ENCODE measurements around the gene WDR86. TPM values are rescaled to one million over a fixed set of nuclear protein-coding genes. Genes with fewer than 3 reads are reported as not detected.

Gene WDR86
- total and polyA plus RNA-seq, 2 experiments from 2014 or later, result 9.1 to 59.1 TPM

GRCh38 chr7:151338809-151339208, 71.0 kb downstream of the WDR86 start:
- peaks cover 19% of the 10 kb centered on the region for H3K79me2 ChIP-seq (replicated peaks; ENCODE audit: insufficient read depth)
- no peaks in the 10 kb centered on the region for H3K27me3 ChIP-seq (ENCODE audit: insufficient read depth)
- ATAC-seq (no peak), DNase-seq (ENCODE audit: low spot score) (no peak)
- TF ChIP-seq, protein P1, sequence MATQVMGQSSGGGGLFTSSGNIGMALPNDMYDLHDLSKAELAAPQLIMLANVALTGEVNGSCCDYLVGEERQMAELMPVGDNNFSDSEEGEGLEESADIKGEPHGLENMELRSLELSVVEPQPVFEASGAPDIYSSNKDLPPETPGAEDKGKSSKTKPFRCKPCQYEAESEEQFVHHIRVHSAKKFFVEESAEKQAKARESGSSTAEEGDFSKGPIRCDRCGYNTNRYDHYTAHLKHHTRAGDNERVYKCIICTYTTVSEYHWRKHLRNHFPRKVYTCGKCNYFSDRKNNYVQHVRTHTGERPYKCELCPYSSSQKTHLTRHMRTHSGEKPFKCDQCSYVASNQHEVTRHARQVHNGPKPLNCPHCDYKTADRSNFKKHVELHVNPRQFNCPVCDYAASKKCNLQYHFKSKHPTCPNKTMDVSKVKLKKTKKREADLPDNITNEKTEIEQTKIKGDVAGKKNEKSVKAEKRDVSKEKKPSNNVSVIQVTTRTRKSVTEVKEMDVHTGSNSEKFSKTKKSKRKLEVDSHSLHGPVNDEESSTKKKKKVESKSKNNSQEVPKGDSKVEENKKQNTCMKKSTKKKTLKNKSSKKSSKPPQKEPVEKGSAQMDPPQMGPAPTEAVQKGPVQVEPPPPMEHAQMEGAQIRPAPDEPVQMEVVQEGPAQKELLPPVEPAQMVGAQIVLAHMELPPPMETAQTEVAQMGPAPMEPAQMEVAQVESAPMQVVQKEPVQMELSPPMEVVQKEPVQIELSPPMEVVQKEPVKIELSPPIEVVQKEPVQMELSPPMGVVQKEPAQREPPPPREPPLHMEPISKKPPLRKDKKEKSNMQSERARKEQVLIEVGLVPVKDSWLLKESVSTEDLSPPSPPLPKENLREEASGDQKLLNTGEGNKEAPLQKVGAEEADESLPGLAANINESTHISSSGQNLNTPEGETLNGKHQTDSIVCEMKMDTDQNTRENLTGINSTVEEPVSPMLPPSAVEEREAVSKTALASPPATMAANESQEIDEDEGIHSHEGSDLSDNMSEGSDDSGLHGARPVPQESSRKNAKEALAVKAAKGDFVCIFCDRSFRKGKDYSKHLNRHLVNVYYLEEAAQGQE (IDR thresholded peaks at IDR 0.05; ENCODE audit: unreplicated experiment), result no peak
- TF ChIP-seq JUNB (IDR thresholded peaks at IDR 0.05; ENCODE audit: unreplicated experiment) (no peak), ZNF331 (CRISPR knock-in tag; IDR thresholded peaks at IDR 0.05; ENCODE audit: low read depth) (no peak), ZNF462 (CRISPR knock-in tag; IDR thresholded peaks at IDR 0.05) (no peak), NANOG (IDR thresholded peaks at IDR 0.05; ENCODE audit: borderline replicate concordance) (no peak), CREB1 (CRISPR knock-in tag; IDR thresholded peaks at IDR 0.05; ENCODE audit: low read depth) (no peak), ZNF114 (CRISPR knock-in tag; IDR thresholded peaks at IDR 0.05) (no peak), EZH2phosphoT487 (IDR thresholded peaks at IDR 0.05; ENCODE audit: unreplicated experiment) (no peak), POLR2AphosphoS5 (IDR thresholded peaks at IDR 0.05; ENCODE audit: low read depth) (no peak), EZH2 (IDR thresholded peaks at IDR 0.05; ENCODE audit: low read depth, unreplicated experiment) (no peak), STAT1 (IDR thresholded peaks at IDR 0.05; ENCODE audit: unreplicated experiment) (no peak)
- TF ChIP-seq, protein P2, sequence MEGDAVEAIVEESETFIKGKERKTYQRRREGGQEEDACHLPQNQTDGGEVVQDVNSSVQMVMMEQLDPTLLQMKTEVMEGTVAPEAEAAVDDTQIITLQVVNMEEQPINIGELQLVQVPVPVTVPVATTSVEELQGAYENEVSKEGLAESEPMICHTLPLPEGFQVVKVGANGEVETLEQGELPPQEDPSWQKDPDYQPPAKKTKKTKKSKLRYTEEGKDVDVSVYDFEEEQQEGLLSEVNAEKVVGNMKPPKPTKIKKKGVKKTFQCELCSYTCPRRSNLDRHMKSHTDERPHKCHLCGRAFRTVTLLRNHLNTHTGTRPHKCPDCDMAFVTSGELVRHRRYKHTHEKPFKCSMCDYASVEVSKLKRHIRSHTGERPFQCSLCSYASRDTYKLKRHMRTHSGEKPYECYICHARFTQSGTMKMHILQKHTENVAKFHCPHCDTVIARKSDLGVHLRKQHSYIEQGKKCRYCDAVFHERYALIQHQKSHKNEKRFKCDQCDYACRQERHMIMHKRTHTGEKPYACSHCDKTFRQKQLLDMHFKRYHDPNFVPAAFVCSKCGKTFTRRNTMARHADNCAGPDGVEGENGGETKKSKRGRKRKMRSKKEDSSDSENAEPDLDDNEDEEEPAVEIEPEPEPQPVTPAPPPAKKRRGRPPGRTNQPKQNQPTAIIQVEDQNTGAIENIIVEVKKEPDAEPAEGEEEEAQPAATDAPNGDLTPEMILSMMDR (conservative IDR thresholded peaks at IDR 0.05; ENCODE audit: low read depth in 2 of 2), result no peak
- TF ChIP-seq, protein P3, sequence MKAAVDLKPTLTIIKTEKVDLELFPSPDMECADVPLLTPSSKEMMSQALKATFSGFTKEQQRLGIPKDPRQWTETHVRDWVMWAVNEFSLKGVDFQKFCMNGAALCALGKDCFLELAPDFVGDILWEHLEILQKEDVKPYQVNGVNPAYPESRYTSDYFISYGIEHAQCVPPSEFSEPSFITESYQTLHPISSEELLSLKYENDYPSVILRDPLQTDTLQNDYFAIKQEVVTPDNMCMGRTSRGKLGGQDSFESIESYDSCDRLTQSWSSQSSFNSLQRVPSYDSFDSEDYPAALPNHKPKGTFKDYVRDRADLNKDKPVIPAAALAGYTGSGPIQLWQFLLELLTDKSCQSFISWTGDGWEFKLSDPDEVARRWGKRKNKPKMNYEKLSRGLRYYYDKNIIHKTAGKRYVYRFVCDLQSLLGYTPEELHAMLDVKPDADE (IDR thresholded peaks at IDR 0.05), result no peak
- no peaks in the 10 kb centered on the region for H3K36me3 ChIP-seq (ENCODE audit: insufficient read depth)
- H3K9me3 Mint-ChIP-seq, result no peaks in the 10 kb centered on the region; the same call in 1 of the 3 replicates
- no peak overlapping the region for H3K4me2 ChIP-seq
- H3K4me3 Mint-ChIP-seq, result no peak overlapping the region
- peaks cover 4% of the 10 kb centered on the region; the same call in 1 of the 3 replicates for H3K36me3 Mint-ChIP-seq (ENCODE audit: low read depth)
- H3K4me1 Mint-ChIP-seq, result 0 out of 3 replicates have a peak, but pooled peaks cover 6% of the 10 kb centered on the region
- H3F3A ChIP-seq (replicated peaks; ENCODE audit: low read depth), result no peaks in the 10 kb centered on the region
- no peak overlapping the region for H3K4me3 ChIP-seq
- H3K9me2 ChIP-seq (ENCODE audit: insufficient read depth), result no peaks in the 10 kb centered on the region
- peaks cover 3% of the 10 kb centered on the region; the same call in 1 of the 2 replicates for H4K20me1 ChIP-seq (replicated peaks; ENCODE audit: insufficient read depth)
- H2AFZ ChIP-seq, result no peak overlapping the region
- H3K27me3 Mint-ChIP-seq (ENCODE audit: insufficient read depth, low read depth, poor library complexity), result peaks cover 4% of the 10 kb centered on the region
- no peak overlapping the region for H3K27ac ChIP-seq (ENCODE audit: low read depth)
- H3K4me1 ChIP-seq (ENCODE audit: insufficient read depth), result peaks cover 8% of the 10 kb centered on the region; the same call in 1 of the 2 replicates
- no peak overlapping the region for H3K27ac Mint-ChIP-seq

Measured in GM23338 (cell line).